HT-29 (cell line): ENCODE measurements around the gene PRKAB2. TPM values are rescaled to one million over a fixed set of nuclear protein-coding genes. Genes with fewer than 3 reads are reported as not detected.
"Not testable (repeated sequence)": the region's sequence is repeated elsewhere in the genome, so short reads cannot be mapped to it uniquely, and the experiment has no call there.

Experiments
- DNase-seq: peaks from one replicate; pipeline ENCODE4 v3.0.0-alpha.2; 2015; ENCODE audit warnings: low spot score
- total RNA-seq: library from RNA; depleted of rRNA; stranded (reverse); fragments of >200 nt; shearing (Covaris generic); gene quantifications from 2 replicates; pipeline ENCODE4 v1.2.3, GENCODE V29; 2014; rRNA removed

PRKAB2 gene
- total RNA-seq, 1 experiment from 2014 or later: 3.5 TPM

- no peak for DNase-seq
Measured at GRCh38 chr1:147110434-147110833, 61.8 kb downstream of the PRKAB2 start.

GRCh38 chr1:147109762-147110161, 62.5 kb downstream of the PRKAB2 start:
- DNase-seq: no peak

GRCh38 chr1:147109041-147109440, 63.2 kb downstream of the PRKAB2 start:
- no peak for DNase-seq

- DNase-seq: not testable (repeated sequence)
Measured at GRCh38 chr1:147106407-147106881, 65.8 kb downstream of the PRKAB2 start.

GRCh38 chr1:147105909-147106308, 66.4 kb downstream of the PRKAB2 start:
- no peak for DNase-seq

Other genes starting within 250 kb of the PRKAB2 start
- 2.0 and 2.4 TPM in 2 replicates for gene NBPF12, start 234.1 kb downstream of the PRKAB2 start, total RNA-seq
- 1.4 TPM in 2 replicates for gene FMO5, start 52.9 kb upstream of the PRKAB2 start, total RNA-seq
- gene CHD1L, start 70.2 kb upstream of the PRKAB2 start, total RNA-seq: 17.6 and 19.8 TPM in 2 replicates